Naive thymus-derived CD4-positive, alpha-beta T cell (primary cell): ENCODE measurements around the gene STIM2. TPM values are rescaled to one million over a fixed set of nuclear protein-coding genes. Genes with fewer than 3 reads are reported as not detected.
"Not testable (repeated sequence)": the region's sequence is repeated elsewhere in the genome, so short reads cannot be mapped to it uniquely, and the experiment has no call there.

ENCODE experiments used
- ATAC-seq: fragments of 150-1000 bp; cut with Tn5 transposase; 2 replicates; pipeline ENCODE4 v1.10.0; 2021; ENCODE audit warnings: mild to moderate bottlenecking, moderate library complexity
- CTCF ChIA-PET: fragments of 350-600 bp; sonication (Branson Sonifier 250); formaldehyde crosslinking; loops from one replicate; lab custom pipeline; 2021; ENCODE audit warnings: antibody characterized with exemption; lab: Charles Lee
- POLR2A ChIA-PET: fragments of 350-600 bp; sonication (Branson Sonifier 250); formaldehyde crosslinking; loops from one replicate; lab custom pipeline; 2021; ENCODE audit warnings: antibody characterized with exemption, inconsistent platforms; lab: Charles Lee
- DNase-seq, 9 donors: peaks; one replicate each; pipeline versions ENCODE4 v3.0.0 to v3.0.0-alpha.2; 2020 to 2022; ENCODE audit warnings: mixed read lengths in 1 of 9
- H3K27ac ChIP-seq: one replicate; pipeline ENCODE4 v1.7.0; 2013; ENCODE audit warnings: mild to moderate bottlenecking, low read depth, low read length, moderate library complexity
- H3K27me3 ChIP-seq, 2 donors: one replicate each; pipeline ENCODE4 v1.7.0; 2013; ENCODE audit warnings: low read length in 2 of 2, mild to moderate bottlenecking in 2 of 2, moderate library complexity in 2 of 2; ENCODE audit not compliant: control insufficient read depth in 2 of 2, insufficient read depth in 2 of 2
- H3K36me3 ChIP-seq, 3 experiments: 1 replicate in 2 of 3; 2 replicates in 1 of 3; pipeline ENCODE4 v1.7.0; 2013; ENCODE audit warnings: low read length in 3 of 3, mild to moderate bottlenecking in 3 of 3, moderate library complexity in 1 of 3; ENCODE audit not compliant: insufficient read depth in 3 of 3, control insufficient read depth in 2 of 3
- H3K4me1 ChIP-seq, 2 donors: one replicate each; pipeline ENCODE4 v1.7.0; 2013; ENCODE audit warnings: low read length in 2 of 2, mild to moderate bottlenecking in 2 of 2, moderate library complexity in 1 of 2; ENCODE audit not compliant: control insufficient read depth in 2 of 2, insufficient read depth in 2 of 2
- H3K4me3 ChIP-seq: 2 replicates; pipeline ENCODE4 v1.7.0; 2013; ENCODE audit warnings: mild to moderate bottlenecking, low read length
- H3K9me3 ChIP-seq, 3 experiments: 1 replicate in 2 of 3; 2 replicates in 1 of 3; pipeline ENCODE4 v1.7.0; 2013; ENCODE audit warnings: low read length in 3 of 3; ENCODE audit not compliant: control insufficient read depth in 2 of 3
- H3K27ac Mint-ChIP-seq, 9 donors: one replicate each; pipeline ENCODE4 v1.8.0; 2020 to 2022; ENCODE audit warnings: mixed read lengths in 9 of 9, mild to moderate bottlenecking in 8 of 9, moderate library complexity in 5 of 9, inconsistent platforms in 2 of 9
- H3K27me3 Mint-ChIP-seq, 5 donors: one replicate each; pipeline ENCODE4 v1.8.0; 2021 to 2022; ENCODE audit warnings: mixed read lengths in 5 of 5, mild to moderate bottlenecking in 1 of 5
- H3K36me3 Mint-ChIP-seq, 5 donors: one replicate each; pipeline ENCODE4 v1.8.0; 2020 to 2022; ENCODE audit warnings: mixed read lengths in 5 of 5, mild to moderate bottlenecking in 3 of 5, inconsistent platforms in 1 of 5
- H3K4me1 Mint-ChIP-seq, 7 donors: one replicate each; pipeline ENCODE4 v1.8.0; 2020 to 2022; ENCODE audit warnings: mixed read lengths in 7 of 7, mild to moderate bottlenecking in 3 of 7, inconsistent platforms in 1 of 7
- H3K4me3 Mint-ChIP-seq, 10 donors: one replicate each; pipeline ENCODE4 v1.8.0; 2020 to 2022; ENCODE audit warnings: mild to moderate bottlenecking in 10 of 10, mixed read lengths in 10 of 10, moderate library complexity in 6 of 10, inconsistent platforms in 2 of 10
- H3K9me3 Mint-ChIP-seq, 11 donors: one replicate each; pipeline ENCODE4 v1.8.0; 2020 to 2022; ENCODE audit warnings: mixed read lengths in 11 of 11, mild to moderate bottlenecking in 4 of 11, inconsistent platforms in 1 of 11, moderate library complexity in 1 of 11
- intact Hi-C, 2 donors: fragments of 100-400 bp; cut with micrococcal nuclease; formaldehyde crosslinking; loops; one replicate each; pipeline ENCODE4 v1.15.1; 2023
- polyA plus RNA-seq, 2 donors: library from polyadenylated mRNA; unstranded; fragments of 300-500 nt; fragmentation: Illumina TruSeq; gene quantifications; one replicate each; pipeline ENCODE4 v1.2.3, GENCODE V29; 2021
- total RNA-seq, 6 experiments: library from RNA in 5 of 6; stranded (reverse) in 5 of 6; gene quantifications; 1 replicate in 5 of 6; 2 replicates in 1 of 6; pipeline ENCODE4 v1.2.3 and lab custom pipeline; 2021 to 2026

STIM2 gene
- total RNA-seq: 100 to 1,000 TPM in 1 of 5 experiments, 10 to 100 TPM in 4; 61.7 to 103 (median 74.5) TPM
- polyA plus RNA-seq: 10 to 100 TPM; 24.6 to 38.4 TPM
- total RNA-seq (lab: John Stamatoyannopoulos, UW): 70.4 reads per million, percentile 78 among the genes with 10 or more reads in this experiment

DNA sequence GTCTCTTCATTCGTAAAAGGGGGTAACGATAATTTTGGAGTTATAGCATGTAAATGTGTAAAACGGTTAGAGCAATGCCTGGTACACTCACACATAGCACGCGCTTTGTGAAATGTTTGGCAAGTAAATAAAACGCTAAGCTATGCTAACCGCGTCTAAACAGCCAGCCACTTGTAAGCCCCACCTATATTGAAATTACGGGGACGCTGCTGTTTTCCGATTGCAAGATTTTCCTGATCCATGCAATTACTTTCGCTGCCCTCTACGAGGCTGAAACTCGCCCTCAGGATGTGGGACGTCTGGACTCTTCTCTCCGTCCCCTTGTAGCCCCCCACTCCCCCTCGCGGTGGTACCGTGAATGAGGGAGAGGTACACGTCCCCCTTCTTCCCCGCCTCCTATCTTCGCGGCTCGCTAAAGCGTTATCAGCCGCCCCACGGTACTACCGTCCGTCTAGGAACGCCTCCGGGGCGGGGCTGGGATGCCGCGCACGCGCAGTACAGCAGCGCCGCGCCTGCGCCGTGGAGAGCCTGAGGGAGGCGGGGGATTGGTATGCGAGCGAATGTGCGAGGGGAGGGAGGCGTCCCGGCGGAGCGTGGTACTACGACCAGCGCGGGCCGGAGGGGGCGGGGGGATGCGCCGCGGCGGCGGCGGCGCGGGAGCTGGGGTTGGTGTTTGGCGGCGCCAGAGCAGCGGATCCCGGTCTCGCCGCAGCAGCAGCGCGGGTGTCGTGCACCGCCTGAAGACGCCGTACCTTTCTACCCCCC, at the start of gene STIM2:
Gene STIM2 (plus strand): TSS at position 685 of the 765 bp plus-strand sequence.
- H3K27ac ChIP-seq: peak within 1 kb of the TSS; percentile 91
- Mint-ChIP-seq H3K4me1 (peaks cover 47 to 71% (median 66%) of the 10 kb centered on the region in 7 donors), H3K4me3 (peak within 1 kb of the TSS; percentile 95 to 100 (median 98)), H3K9me3 (no peaks in the 10 kb centered on the region), H3K36me3 (peaks cover 0 to 4% (median 0%) of the 10 kb centered on the region in 5 donors), H3K27ac (peak within 1 kb of the TSS; percentile 95 to 99 (median 98)), H3K27me3 (peaks cover 0 to 3% (median 0%) of the 10 kb centered on the region in 5 donors)
- CTCF ChIA-PET: interaction anchor here (0.6 to 3.3 kb wide), 6 partner anchors 12 to 871 kb away, joined by 3 to 30 read pairs (median 4); no protein-coding TSS in a partner anchor
- ATAC-seq (peak; percentile 80), DNase-seq (peak; percentile 95 to 100 (median 99))
- H3K4me3 ChIP-seq: peak within 1 kb of the TSS; percentile 77
- POLR2A ChIA-PET: interaction anchor here (0.6 to 7.1 kb wide), 20 partner anchors 9 to 1003 kb away, joined by 3 to 126 read pairs (median 4); partner anchors contain the start of genes RBPJ, SMIM20 and TBC1D19
- H3K36me3 ChIP-seq: peaks cover 0 to 5% (median 0%) of the 10 kb centered on the region in 3 experiments
- no peaks in the 10 kb centered on the region for H3K9me3 ChIP-seq
- H3K27me3 ChIP-seq: no peaks in the 10 kb centered on the region
- peaks cover 46 to 48% of the 10 kb centered on the region in 2 donors for H3K4me1 ChIP-seq
- intact Hi-C loops: loop anchor here (1.0 to 5.0 kb wide), 17 partner anchors 13 to 1698 kb away; partner anchors contain the start of genes ANAPC4 (in 1 of the 2), SEL1L3 (in 1 of the 2), SEPSECS (in 1 of the 2) and SMIM20 (in 1 of the 2)

GRCh38 chr4:26811571-26811970, 49.1 kb upstream of the STIM2 start:
- H3K4me3 ChIP-seq, POLR2A ChIA-PET: not testable (repeated sequence)
- peaks cover 13 to 25% (median 19%) of the 10 kb centered on the region in 7 donors for H3K4me1 Mint-ChIP-seq

GRCh38 chr4:26812049-26812714, 48.5 kb upstream of the STIM2 start:
- Histone ChIP-seq H3K36me3 (no peaks in the 10 kb centered on the region), H3K9me3 (no peaks in the 10 kb centered on the region), H3K4me1 (peaks cover 11 to 16% of the 10 kb centered on the region in 2 donors), H3K4me3 (peak overlapping the region; percentile 20), H3K27ac (no peak overlapping the region), H3K27me3 (no peaks in the 10 kb centered on the region)
- peak in 4 of 9 donors; percentile 5 to 13 (median 8) for DNase-seq
- Mint-ChIP-seq H3K27me3 (no peaks in the 10 kb centered on the region), H3K36me3 (peaks cover 7 to 10% (median 8%) of the 10 kb centered on the region in 5 donors), H3K9me3 (peaks cover 2 to 14% (median 6%) of the 10 kb centered on the region in 11 donors), H3K27ac (peak overlapping the region; percentile 71 to 90 (median 85)), H3K4me1 (peaks cover 13 to 25% (median 19%) of the 10 kb centered on the region in 7 donors), H3K4me3 (peak overlapping the region; percentile 69 to 85 (median 77))
- ATAC-seq: no peak
- CTCF ChIA-PET: no interaction called here
- intact Hi-C loops: no loop called here
- POLR2A ChIA-PET: interaction anchor here (1.6 kb wide), 1 partner anchor 49 kb away, joined by 4 read pairs; the partner anchor contains the start of gene STIM2

More at GRCh38 chr4:26811571-26811970, 49.1 kb upstream of the STIM2 start:
- ATAC-seq, H3K27ac ChIP-seq, H3K27me3 ChIP-seq, H3K27me3 Mint-ChIP-seq, CTCF ChIA-PET, H3K9me3 ChIP-seq, DNase-seq, intact Hi-C loops, H3K36me3 ChIP-seq: not testable (repeated sequence)
- peak overlapping the region in 1 of 9 donors; percentile 90 for H3K27ac Mint-ChIP-seq
- H3K4me1 ChIP-seq: peaks cover 11 to 16% of the 10 kb centered on the region in 2 donors
- H3K9me3 Mint-ChIP-seq: peaks cover 2 to 14% (median 6%) of the 10 kb centered on the region in 11 donors
- peaks cover 7 to 11% (median 10%) of the 10 kb centered on the region in 5 donors for H3K36me3 Mint-ChIP-seq
- peak overlapping the region in 3 of 10 donors; percentile 2 to 85 (median 60) for H3K4me3 Mint-ChIP-seq

GRCh38 chr4:26813698-26814097, 46.9 kb upstream of the STIM2 start:
- Mint-ChIP-seq H3K4me3 (no peak overlapping the region), H3K4me1 (peaks cover 13 to 25% (median 19%) of the 10 kb centered on the region in 7 donors), H3K9me3 (peaks cover 2 to 14% (median 6%) of the 10 kb centered on the region in 11 donors), H3K27ac (peak overlapping the region in 1 of 9 donors; percentile 67), H3K27me3 (no peaks in the 10 kb centered on the region), H3K36me3 (peaks cover 7 to 10% (median 8%) of the 10 kb centered on the region in 5 donors)
- no peak for ATAC-seq
- H3K36me3 ChIP-seq: no peaks in the 10 kb centered on the region
- H3K4me3 ChIP-seq: no peak overlapping the region
- CTCF ChIA-PET: no interaction called here
- POLR2A ChIA-PET: interaction anchor here (1.6 kb wide), 1 partner anchor 47 kb away, joined by 4 read pairs; the partner anchor contains the start of gene STIM2
- peaks cover 11 to 16% of the 10 kb centered on the region in 2 donors for H3K4me1 ChIP-seq
- H3K27me3 ChIP-seq: no peaks in the 10 kb centered on the region
- no peak for DNase-seq
- intact Hi-C loops: no loop called here
- no peak overlapping the region for H3K27ac ChIP-seq
- no peaks in the 10 kb centered on the region for H3K9me3 ChIP-seq

GRCh38 chr4:26815199-26815598, 45.4 kb upstream of the STIM2 start:
- H3K4me3 Mint-ChIP-seq: no peak overlapping the region
- CTCF ChIA-PET: no interaction called here
- Histone ChIP-seq H3K9me3 (no peaks in the 10 kb centered on the region), H3K27me3 (no peaks in the 10 kb centered on the region), H3K27ac (no peak overlapping the region), H3K36me3 (no peaks in the 10 kb centered on the region), H3K4me1 (peaks cover 11 to 16% of the 10 kb centered on the region in 2 donors), H3K4me3 (no peak overlapping the region)
- intact Hi-C loops: no loop called here
- H3K27me3 Mint-ChIP-seq: no peaks in the 10 kb centered on the region
- ATAC-seq: no peak
- peak overlapping the region in 1 of 9 donors; percentile 73 for H3K27ac Mint-ChIP-seq
- peaks cover 5 to 12% (median 8%) of the 10 kb centered on the region in 5 donors for H3K36me3 Mint-ChIP-seq
- POLR2A ChIA-PET: no interaction called here
- DNase-seq: no peak
- H3K9me3 Mint-ChIP-seq: peaks cover 2 to 14% (median 6%) of the 10 kb centered on the region in 11 donors
- H3K4me1 Mint-ChIP-seq: peaks cover 13 to 25% (median 19%) of the 10 kb centered on the region in 7 donors

- peaks cover 2 to 12% (median 6%) of the 10 kb centered on the region in 11 donors for H3K9me3 Mint-ChIP-seq
- ATAC-seq (no peak), DNase-seq (no peak)
- H3K4me1 ChIP-seq: peaks cover 11 to 16% of the 10 kb centered on the region in 2 donors
- H3K36me3 Mint-ChIP-seq: peaks cover 4 to 12% (median 8%) of the 10 kb centered on the region in 5 donors
- intact Hi-C loops: no loop called here
- H3K36me3 ChIP-seq: no peaks in the 10 kb centered on the region
- no peaks in the 10 kb centered on the region for H3K27me3 Mint-ChIP-seq
- H3K27ac ChIP-seq: no peak overlapping the region
- ChIA-PET CTCF (no interaction called here), POLR2A (no interaction called here)
- peaks cover 13 to 25% (median 19%) of the 10 kb centered on the region in 7 donors for H3K4me1 Mint-ChIP-seq
- no peak overlapping the region for H3K4me3 Mint-ChIP-seq
- H3K9me3 ChIP-seq: no peaks in the 10 kb centered on the region
- H3K4me3 ChIP-seq: no peak overlapping the region
- no peaks in the 10 kb centered on the region for H3K27me3 ChIP-seq
- no peak overlapping the region for H3K27ac Mint-ChIP-seq
Observed at GRCh38 chr4:26815706-26816105, 44.9 kb upstream of the STIM2 start.
